Loucy (cell line): ENCODE measurements around the gene PLXNA4.

Source experiments
- H2AFZ ChIP-seq: fragments of 200-600 bp; sonication (generic); 2 replicates; pipeline ENCODE4 v1.6.0; 2016; ENCODE audit warnings: antibody characterized with exemption, mild to moderate bottlenecking, low read length, moderate library complexity
- H3F3A ChIP-seq: fragments of 200-600 bp; 2 replicates; pipeline ENCODE4 v1.6.0; 2016; ENCODE audit warnings: antibody characterized with exemption, low read depth, mild to moderate bottlenecking
- H3K27me3 ChIP-seq: fragments of 200-600 bp; sonication (generic); 2 replicates; pipeline ENCODE4 v1.6.1; 2014; ENCODE audit warnings: low read length, mild to moderate bottlenecking; ENCODE audit not compliant: insufficient read depth, poor library complexity, severe bottlenecking
- H3K36me3 ChIP-seq: fragments of 200-600 bp; sonication (generic); 2 replicates; pipeline ENCODE4 v1.6.1; 2016; ENCODE audit warnings: low read length; ENCODE audit not compliant: insufficient read depth
- H3K4me1 ChIP-seq: fragments of 200-600 bp; sonication (generic); 2 replicates; pipeline ENCODE4 v1.5.1; 2014; ENCODE audit warnings: low read length, mild to moderate bottlenecking; ENCODE audit not compliant: insufficient read depth, poor library complexity, severe bottlenecking
- H3K4me2 ChIP-seq: fragments of 200-600 bp; sonication (generic); 2 replicates; pipeline ENCODE4 v1.6.0; 2014; ENCODE audit warnings: antibody characterized with exemption, low read length, low read depth, mild to moderate bottlenecking; ENCODE audit not compliant: poor library complexity, severe bottlenecking
- H3K4me3 ChIP-seq: fragments of 200-600 bp; sonication (generic); 2 replicates; pipeline ENCODE4 v1.5.1; 2014; ENCODE audit warnings: low read length, mild to moderate bottlenecking, mixed read lengths; ENCODE audit not compliant: poor library complexity, severe bottlenecking
- H3K79me2 ChIP-seq: fragments of 200-600 bp; sonication (generic); 2 replicates; pipeline ENCODE4 v1.6.1; 2014; ENCODE audit warnings: low read length; ENCODE audit not compliant: insufficient read depth
- H3K9ac ChIP-seq: fragments of 200-600 bp; sonication (generic); 2 replicates; pipeline ENCODE4 v1.6.0; 2014; ENCODE audit warnings: mild to moderate bottlenecking, low read depth, low read length, moderate library complexity; ENCODE audit not compliant: poor library complexity, severe bottlenecking
- H3K9me2 ChIP-seq: fragments of 200-600 bp; sonication (generic); replicated peaks from 2 replicates; pipeline ENCODE4 v1.6.1; 2016; ENCODE audit warnings: low read depth, low read length, mixed read lengths
- H3K9me3 ChIP-seq: fragments of 200-600 bp; sonication (generic); 2 replicates; pipeline ENCODE4 v1.6.1; 2014; ENCODE audit warnings: mild to moderate bottlenecking, antibody characterized with exemption, low read length, low read depth; ENCODE audit not compliant: insufficient read depth
- H4K20me1 ChIP-seq: fragments of 200-600 bp; sonication (generic); 2 replicates; pipeline ENCODE4 v1.6.0; 2014; ENCODE audit warnings: antibody characterized with exemption, low read length, mild to moderate bottlenecking; ENCODE audit not compliant: insufficient read depth, poor library complexity, severe bottlenecking
- EZH2phosphoT487 ChIP-seq: fragments of 200-600 bp; IDR thresholded peaks from 2 replicates; pipeline ENCODE4 v1.6.1; 2018; ENCODE audit warnings: antibody characterized with exemption, mild to moderate bottlenecking, moderate library complexity, borderline replicate concordance
- TF ChIP-seq, protein P1 (sequence below): fragments of 200-600 bp; sonication (generic); conservative IDR thresholded peaks from 2 replicates; pipeline ENCODE4 v1.5.1; 2014; ENCODE audit warnings: mild to moderate bottlenecking, antibody characterized with exemption, low read length

Gene PLXNA4

DNA sequence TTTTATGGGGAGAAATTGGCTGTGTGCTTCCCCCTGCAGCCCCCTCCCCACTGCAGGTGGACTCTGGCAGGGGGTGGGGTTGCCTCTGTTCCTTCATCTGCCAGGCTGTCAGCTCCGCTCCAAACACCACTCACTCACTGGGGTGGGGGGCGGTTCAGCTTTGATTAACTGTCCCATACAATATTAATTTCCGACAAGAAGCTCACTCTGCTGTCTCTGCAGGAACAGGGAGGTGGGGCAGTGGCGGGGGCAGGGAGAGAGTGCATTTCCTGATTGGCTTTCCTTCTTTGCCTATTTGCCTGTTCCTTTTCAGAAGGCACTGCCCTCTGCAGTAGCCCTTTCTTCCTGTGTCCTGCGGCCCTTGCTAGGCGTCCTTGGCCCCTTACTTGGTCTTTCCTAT, 500.8 kb downstream of the PLXNA4 start:
- Histone ChIP-seq H2AFZ (no peak overlapping the region), H3K9me3 (no peaks in the 10 kb centered on the region), H3K79me2 (no peaks in the 10 kb centered on the region), H3K4me2 (no peak overlapping the region), H3K4me1 (peaks cover 16% of the 10 kb centered on the region), H3K36me3 (no peaks in the 10 kb centered on the region), H3K27me3 (no peaks in the 10 kb centered on the region), H3K9me2 (no peaks in the 10 kb centered on the region), H3K4me3 (no peak overlapping the region), H4K20me1 (no peaks in the 10 kb centered on the region), H3K9ac (no peak overlapping the region), H3F3A (no peaks in the 10 kb centered on the region)
- TF ChIP-seq, protein P1, sequence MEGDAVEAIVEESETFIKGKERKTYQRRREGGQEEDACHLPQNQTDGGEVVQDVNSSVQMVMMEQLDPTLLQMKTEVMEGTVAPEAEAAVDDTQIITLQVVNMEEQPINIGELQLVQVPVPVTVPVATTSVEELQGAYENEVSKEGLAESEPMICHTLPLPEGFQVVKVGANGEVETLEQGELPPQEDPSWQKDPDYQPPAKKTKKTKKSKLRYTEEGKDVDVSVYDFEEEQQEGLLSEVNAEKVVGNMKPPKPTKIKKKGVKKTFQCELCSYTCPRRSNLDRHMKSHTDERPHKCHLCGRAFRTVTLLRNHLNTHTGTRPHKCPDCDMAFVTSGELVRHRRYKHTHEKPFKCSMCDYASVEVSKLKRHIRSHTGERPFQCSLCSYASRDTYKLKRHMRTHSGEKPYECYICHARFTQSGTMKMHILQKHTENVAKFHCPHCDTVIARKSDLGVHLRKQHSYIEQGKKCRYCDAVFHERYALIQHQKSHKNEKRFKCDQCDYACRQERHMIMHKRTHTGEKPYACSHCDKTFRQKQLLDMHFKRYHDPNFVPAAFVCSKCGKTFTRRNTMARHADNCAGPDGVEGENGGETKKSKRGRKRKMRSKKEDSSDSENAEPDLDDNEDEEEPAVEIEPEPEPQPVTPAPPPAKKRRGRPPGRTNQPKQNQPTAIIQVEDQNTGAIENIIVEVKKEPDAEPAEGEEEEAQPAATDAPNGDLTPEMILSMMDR = no peak
- no peak for TF ChIP-seq EZH2phosphoT487

- TF ChIP-seq EZH2phosphoT487 = no peak
- TF ChIP-seq, protein P1 = no peak
- Histone ChIP-seq H3K27me3 (no peaks in the 10 kb centered on the region), H3K9ac (no peak overlapping the region), H3F3A (no peaks in the 10 kb centered on the region), H3K9me3 (no peaks in the 10 kb centered on the region), H3K9me2 (no peaks in the 10 kb centered on the region), H4K20me1 (no peaks in the 10 kb centered on the region), H3K4me1 (peaks cover 11% of the 10 kb centered on the region), H3K4me2 (no peak overlapping the region), H2AFZ (no peak overlapping the region), H3K4me3 (no peak overlapping the region), H3K36me3 (no peaks in the 10 kb centered on the region), H3K79me2 (no peaks in the 10 kb centered on the region)
Measured at GRCh38 chr7:132073920-132074589, 502.2 kb downstream of the PLXNA4 start.
